SK-N-SH (cell line): ENCODE measurements around the gene ARHGAP27.
"Not testable (repeated sequence)": the region's sequence is repeated elsewhere in the genome, so short reads cannot be mapped to it uniquely, and the experiment has no call there.

ENCODE experiments used
- CHD2 ChIP-seq: fragments of 150-350 bp; IDR thresholded peaks from 2 replicates; pipeline ENCODE4 v1.6.1; 2018; ENCODE audit warnings: low read length; ENCODE audit not compliant: partially characterized antibody
- CTCF ChIP-seq: fragments of 200-600 bp; sonication (generic); IDR thresholded peaks from 2 replicates; pipeline ENCODE4 v1.6.1; 2017; ENCODE audit warnings: antibody characterized with exemption, mild to moderate bottlenecking, moderate library complexity
- EP300 ChIP-seq, 2 experiments: IDR thresholded peaks; 2 replicates each; pipeline versions ENCODE4 v1.4.0 to v1.6.1; 2012; ENCODE audit warnings: borderline replicate concordance in 1 of 2, low read depth in 1 of 2, low read length in 1 of 2
- JUND ChIP-seq: IDR thresholded peaks from 2 replicates; pipeline ENCODE4 v1.4.0; 2012
- NRF1 ChIP-seq: IDR thresholded peaks from 2 replicates; pipeline ENCODE4 v1.6.1; 2012; ENCODE audit warnings: low read depth, mild to moderate bottlenecking, low read length
- POLR2AphosphoS5 ChIP-seq: IDR thresholded peaks from 2 replicates; pipeline ENCODE4 v1.6.1; 2012; ENCODE audit warnings: low read depth, low read length

GRCh38 chr17:45449260-45449659 is 16.6 kb upstream of the ARHGAP27 start:
- TF ChIP-seq CTCF; EP300 (IDR thresholded peaks at IDR 0.05; ENCODE audit: borderline replicate concordance in 1 of 2, low read depth in 1 of 2, low read length in 1 of 2); POLR2AphosphoS5; CHD2; JUND; NRF1: not testable (repeated sequence)
